ENCODE measurements around the gene SLC44A1. TPM values are rescaled to one million over a fixed set of nuclear protein-coding genes. Genes with fewer than 3 reads are reported as not detected.
A peak's percentile ranks its signal among the peaks of the same experiment; 100 is the strongest.

The SLC44A1 gene
- total RNA-seq, 2 experiments from 2014 or later, result 14.1 to 14.3 TPM

- H3K4me3 Mint-ChIP-seq, result no peak overlapping the region
- no peak for DNase-seq
- CTCF ChIA-PET, result no interaction called here
- H3K4me1 Mint-ChIP-seq (ENCODE audit: low read depth), result peaks cover 18% of the 10 kb centered on the region
- H3K27ac Mint-ChIP-seq, result no peak overlapping the region
- no peak for ATAC-seq
- no peaks in the 10 kb centered on the region for H3K36me3 Mint-ChIP-seq (ENCODE audit: low read depth)
- H3K9me3 Mint-ChIP-seq (ENCODE audit: insufficient read depth), result no peaks in the 10 kb centered on the region
- POLR2A ChIA-PET, result no interaction called here
- peaks cover 9% of the 10 kb centered on the region for H3K27me3 Mint-ChIP-seq (ENCODE audit: low read depth)
These were observed 200.9 kb downstream of the SLC44A1 start for GRCh38 chr9:105445203-105445881.

GRCh38 chr9:105447386-105447813 is 202.9 kb downstream of the SLC44A1 start:
- H3K9me3 Mint-ChIP-seq (ENCODE audit: insufficient read depth), result no peaks in the 10 kb centered on the region
- H3K4me3 Mint-ChIP-seq, result peak overlapping the region; percentile 78
- H3K27ac Mint-ChIP-seq, result peak overlapping the region; percentile 80
- peaks cover 5% of the 10 kb centered on the region for H3K27me3 Mint-ChIP-seq (ENCODE audit: low read depth)
- ChIA-PET CTCF (no interaction called here), POLR2A (no interaction called here)
- DNase-seq, result no peak
- no peak for ATAC-seq
- peaks cover 18% of the 10 kb centered on the region for H3K4me1 Mint-ChIP-seq (ENCODE audit: low read depth)
- no peaks in the 10 kb centered on the region for H3K36me3 Mint-ChIP-seq (ENCODE audit: low read depth)

GRCh38 chr9:105447814-105448812 is 203.7 kb downstream of the SLC44A1 start, which contains the start of gene FSD1L:
Gene FSD1L, plus strand, starts transcription at chr9:105448034. Its CDS starts 187 bp downstream, at chr9:105448221.
- DNase-seq (peak; percentile 88), ATAC-seq (peak; percentile 94)
- Mint-ChIP-seq H3K36me3 (ENCODE audit: low read depth) (no peaks in the 10 kb centered on the region), H3K27ac (peak within 1 kb of the TSS; percentile 80), H3K9me3 (ENCODE audit: insufficient read depth) (no peaks in the 10 kb centered on the region), H3K4me1 (ENCODE audit: low read depth) (peaks cover 20% of the 10 kb centered on the region), H3K27me3 (ENCODE audit: low read depth) (peaks cover 5% of the 10 kb centered on the region), H3K4me3 (peak within 1 kb of the TSS; percentile 78)
- ChIA-PET CTCF (no interaction called here), POLR2A (no interaction called here)

- no peaks in the 10 kb centered on the region for H3K9me3 Mint-ChIP-seq (ENCODE audit: insufficient read depth)
- ChIA-PET POLR2A (no interaction called here), CTCF (interaction anchor here (0.6 to 1.1 kb wide), 2 partner anchors 269 to 661 kb away, joined by 4 read pairs; no protein-coding TSS in a partner anchor)
- no peak overlapping the region for H3K27ac Mint-ChIP-seq
- no peaks in the 10 kb centered on the region for H3K36me3 Mint-ChIP-seq (ENCODE audit: low read depth)
- ATAC-seq (no peak), DNase-seq (no peak)
- peak overlapping the region; percentile 78 for H3K4me3 Mint-ChIP-seq
- H3K4me1 Mint-ChIP-seq (ENCODE audit: low read depth), result peaks cover 20% of the 10 kb centered on the region
- peaks cover 5% of the 10 kb centered on the region for H3K27me3 Mint-ChIP-seq (ENCODE audit: low read depth)
These were observed 204.6 kb downstream of the SLC44A1 start for GRCh38 chr9:105449081-105449480.

GRCh38 chr9:105452185-105452584 is 207.7 kb downstream of the SLC44A1 start:
- POLR2A ChIA-PET, result no interaction called here
- peaks cover 17% of the 10 kb centered on the region for H3K4me1 Mint-ChIP-seq (ENCODE audit: low read depth)
- H3K27ac Mint-ChIP-seq, result no peak overlapping the region
- H3K9me3 Mint-ChIP-seq (ENCODE audit: insufficient read depth), result no peaks in the 10 kb centered on the region
- DNase-seq (no peak), ATAC-seq (no peak)
- no peaks in the 10 kb centered on the region for H3K36me3 Mint-ChIP-seq (ENCODE audit: low read depth)
- no peak overlapping the region for H3K4me3 Mint-ChIP-seq
- CTCF ChIA-PET, result interaction anchor here (0.7 kb wide), 2 partner anchors 13 to 704 kb away, joined by 3 read pairs; partner anchors contain the start of gene NIPSNAP3A
- H3K27me3 Mint-ChIP-seq (ENCODE audit: low read depth), result peaks cover 3% of the 10 kb centered on the region

- Mint-ChIP-seq H3K4me3 (no peak overlapping the region), H3K9me3 (ENCODE audit: insufficient read depth) (peaks cover 4% of the 10 kb centered on the region), H3K4me1 (ENCODE audit: low read depth) (peaks cover 2% of the 10 kb centered on the region), H3K36me3 (ENCODE audit: low read depth) (peaks cover 9% of the 10 kb centered on the region), H3K27ac (no peak overlapping the region), H3K27me3 (ENCODE audit: low read depth) (no peaks in the 10 kb centered on the region)
- no peak for ATAC-seq
- CTCF ChIA-PET, result interaction anchor here (0.5 kb wide), 1 partner anchor 336 kb away, joined by 3 read pairs; no protein-coding TSS in a partner anchor
- no peak for DNase-seq
- POLR2A ChIA-PET, result no interaction called here
These were observed 211.5 kb downstream of the SLC44A1 start for GRCh38 chr9:105455836-105456475.

GRCh38 chr9:105457560-105458294 is 213.3 kb downstream of the SLC44A1 start:
- POLR2A ChIA-PET, result no interaction called here
- Mint-ChIP-seq H3K4me3 (no peak overlapping the region), H3K27ac (no peak overlapping the region), H3K4me1 (ENCODE audit: low read depth) (no peaks in the 10 kb centered on the region), H3K36me3 (ENCODE audit: low read depth) (peaks cover 9% of the 10 kb centered on the region), H3K9me3 (ENCODE audit: insufficient read depth) (peaks cover 4% of the 10 kb centered on the region), H3K27me3 (ENCODE audit: low read depth) (no peaks in the 10 kb centered on the region)
- DNase-seq (no peak), ATAC-seq (no peak)
- CTCF ChIA-PET, result no interaction called here

GRCh38 chr9:105458404-105458803 is 214.0 kb downstream of the SLC44A1 start:
- H3K4me1 Mint-ChIP-seq (ENCODE audit: low read depth), result no peaks in the 10 kb centered on the region
- peaks cover 9% of the 10 kb centered on the region for H3K36me3 Mint-ChIP-seq (ENCODE audit: low read depth)
- H3K27me3 Mint-ChIP-seq (ENCODE audit: low read depth), result no peaks in the 10 kb centered on the region
- no peak overlapping the region for H3K4me3 Mint-ChIP-seq
- ChIA-PET POLR2A (no interaction called here), CTCF (no interaction called here)
- H3K9me3 Mint-ChIP-seq (ENCODE audit: insufficient read depth), result peaks cover 4% of the 10 kb centered on the region
- no peak for DNase-seq
- ATAC-seq, result no peak
- H3K27ac Mint-ChIP-seq, result no peak overlapping the region

- POLR2A ChIA-PET, result no interaction called here
- Mint-ChIP-seq H3K36me3 (ENCODE audit: low read depth) (peaks cover 9% of the 10 kb centered on the region), H3K9me3 (ENCODE audit: insufficient read depth) (peaks cover 4% of the 10 kb centered on the region), H3K27me3 (ENCODE audit: low read depth) (no peaks in the 10 kb centered on the region), H3K27ac (no peak overlapping the region), H3K4me3 (no peak overlapping the region), H3K4me1 (ENCODE audit: low read depth) (no peaks in the 10 kb centered on the region)
- DNase-seq (no peak), ATAC-seq (no peak)
- CTCF ChIA-PET, result no interaction called here
These were observed 214.9 kb downstream of the SLC44A1 start for GRCh38 chr9:105459336-105459735.

GRCh38 chr9:105466898-105467455 is 222.5 kb downstream of the SLC44A1 start:
- no peak for ATAC-seq
- Mint-ChIP-seq H3K36me3 (ENCODE audit: low read depth) (peaks cover 29% of the 10 kb centered on the region), H3K9me3 (ENCODE audit: insufficient read depth) (no peaks in the 10 kb centered on the region)

GRCh38 chr9:105468875-105469274 is 224.4 kb downstream of the SLC44A1 start:
- Mint-ChIP-seq H3K4me1 (ENCODE audit: low read depth) (no peaks in the 10 kb centered on the region), H3K9me3 (ENCODE audit: insufficient read depth) (no peaks in the 10 kb centered on the region), H3K4me3 (no peak overlapping the region), H3K36me3 (ENCODE audit: low read depth) (peaks cover 29% of the 10 kb centered on the region), H3K27ac (no peak overlapping the region), H3K27me3 (ENCODE audit: low read depth) (no peaks in the 10 kb centered on the region)
- ChIA-PET POLR2A (no interaction called here), CTCF (no interaction called here)
- DNase-seq, result no peak
- no peak for ATAC-seq

More at GRCh38 chr9:105466898-105467455, 222.5 kb downstream of the SLC44A1 start:
- H3K27me3 Mint-ChIP-seq (ENCODE audit: low read depth), result no peaks in the 10 kb centered on the region
- no peak for DNase-seq
- no peak overlapping the region for H3K27ac Mint-ChIP-seq
- CTCF ChIA-PET, result no interaction called here
- no peak overlapping the region for H3K4me3 Mint-ChIP-seq
- H3K4me1 Mint-ChIP-seq (ENCODE audit: low read depth), result no peaks in the 10 kb centered on the region
- POLR2A ChIA-PET, result no interaction called here
